Breast epithelium (tissue), 3 donors: Measurements from ENCODE around the gene WDR54.
"Not testable (repeated sequence)": the region's sequence is repeated elsewhere in the genome, so short reads cannot be mapped to it uniquely, and the experiment has no call there.

Experiments
- CTCF ChIP-seq, 3 donors: fragments of 450-650 bp; IDR thresholded peaks; one replicate each; pipeline ENCODE4 v1.5.1; 2016 to 2017; ENCODE audit warnings: antibody characterized with exemption in 3 of 3, mild to moderate bottlenecking in 3 of 3, moderate library complexity in 3 of 3
- POLR2A ChIP-seq: fragments of 450-650 bp; IDR thresholded peaks from one replicate; pipeline ENCODE4 v1.6.1; 2016; ENCODE audit warnings: antibody characterized with exemption, mild to moderate bottlenecking, moderate library complexity
- POLR2AphosphoS5 ChIP-seq, 3 donors: sonication (generic); formaldehyde crosslinking; IDR thresholded peaks; one replicate each; pipeline ENCODE4 v1.6.1; 2017; ENCODE audit warnings: antibody characterized with exemption in 3 of 3

GRCh38 chr2:74420443-74421103 is 957 bp upstream of the WDR54 start:
- TF ChIP-seq POLR2AphosphoS5 (IDR thresholded peaks at IDR 0.05); CTCF (IDR thresholded peaks at IDR 0.05); POLR2A: not testable (repeated sequence)
